ENCODE measurements around the gene TMEM156.
"Not testable (repeated sequence)": the region's sequence is repeated elsewhere in the genome, so short reads cannot be mapped to it uniquely, and the experiment has no call there.

Gene TMEM156

DNA sequence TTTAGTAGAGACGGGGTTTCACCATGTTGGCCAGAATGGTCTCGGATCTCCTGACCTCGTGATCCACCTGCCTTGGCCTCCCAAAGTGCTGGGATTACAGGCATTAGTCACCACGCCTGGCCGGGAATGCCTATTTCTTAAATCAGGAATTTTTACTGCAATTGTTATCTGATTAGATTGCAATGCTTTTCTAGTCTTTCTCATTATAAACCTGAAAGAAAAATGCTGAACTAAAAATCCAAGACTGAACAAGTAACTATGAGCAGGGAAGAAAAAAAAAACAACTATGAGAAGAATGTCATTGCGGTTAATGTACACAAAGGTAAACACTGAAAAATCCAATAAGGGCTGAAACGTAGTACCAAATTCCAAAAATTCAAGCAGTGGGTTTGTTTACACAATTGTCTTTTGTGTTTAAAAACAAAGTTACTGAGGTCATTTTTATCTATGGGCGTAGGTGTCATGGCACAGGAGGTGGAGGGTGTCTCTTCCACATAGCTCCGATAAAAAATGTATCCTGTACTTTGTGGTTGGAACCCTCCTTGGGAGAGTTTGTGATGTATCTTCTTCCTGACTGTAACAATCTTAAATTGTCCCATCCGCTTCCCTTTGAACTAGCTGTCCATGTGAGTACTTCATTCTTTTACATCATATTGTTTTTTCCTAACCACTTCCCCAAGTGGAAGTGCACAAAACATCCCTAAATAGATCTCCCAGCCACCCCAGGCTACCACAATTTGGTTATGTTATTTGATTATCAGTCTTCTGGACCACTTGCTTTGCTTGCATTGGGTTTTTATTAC is 11.1 kb upstream of the TMEM156 start:
- DNase-seq = no peak

DNA sequence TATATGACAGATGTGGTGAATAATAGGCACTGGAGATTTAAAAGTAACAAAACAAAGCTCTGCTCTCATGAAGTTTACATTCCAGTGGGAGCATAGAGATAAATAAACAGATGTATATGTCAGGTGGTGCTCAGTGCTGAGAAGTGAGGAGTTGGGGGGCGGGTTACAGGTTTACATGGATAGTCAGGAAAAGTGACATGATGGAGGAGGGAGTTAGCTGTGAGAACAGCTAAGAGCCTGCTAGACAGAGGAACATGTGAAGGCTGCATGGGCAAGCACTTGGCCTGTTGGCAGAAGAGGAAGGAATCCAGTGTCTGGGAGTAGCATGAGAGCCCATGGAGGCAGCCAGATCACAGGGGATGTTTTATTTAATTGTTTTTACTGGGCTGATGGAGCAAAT is 10.2 kb upstream of the TMEM156 start:
- no peak for DNase-seq

DNA sequence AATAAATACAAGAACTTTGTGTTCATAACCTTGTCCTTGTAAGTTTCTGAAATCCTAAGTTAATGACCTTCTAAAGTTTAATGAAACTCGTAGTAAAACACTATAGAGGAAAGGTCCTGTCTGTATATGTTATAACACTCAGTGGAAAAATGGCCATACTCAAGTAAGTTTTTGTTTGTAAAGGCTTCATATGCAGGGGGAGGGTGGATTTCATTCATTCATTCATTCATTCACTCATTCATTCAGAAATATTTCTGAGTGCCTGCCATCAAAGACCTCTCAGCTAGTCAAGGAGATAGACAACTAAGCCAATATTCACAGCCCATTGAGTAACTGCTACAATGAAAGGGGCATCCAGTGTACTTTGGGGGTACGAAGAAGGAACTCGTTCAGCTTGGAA is 6.9 kb upstream of the TMEM156 start:
- DNase-seq = no peak

DNA sequence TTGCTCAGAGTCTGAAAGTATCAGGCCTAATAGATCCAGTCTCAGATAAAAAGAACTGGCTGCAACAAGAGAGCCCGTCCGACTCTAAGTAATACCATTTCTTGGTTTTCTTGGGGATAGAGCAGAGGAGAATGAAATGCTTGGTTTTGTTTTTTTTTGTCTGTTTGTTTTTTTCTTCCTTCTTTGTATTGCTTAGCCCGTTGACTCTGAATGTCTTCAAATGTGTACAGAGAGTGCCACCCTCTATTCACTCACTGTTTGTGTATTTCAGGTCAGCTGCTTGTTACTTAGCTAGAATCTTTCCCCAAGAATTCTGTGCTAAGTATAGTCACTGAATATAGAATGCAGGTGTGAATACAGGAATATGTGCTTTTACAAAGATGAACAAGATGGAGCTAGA is 5.7 kb upstream of the TMEM156 start:
- DNase-seq = no peak

DNA sequence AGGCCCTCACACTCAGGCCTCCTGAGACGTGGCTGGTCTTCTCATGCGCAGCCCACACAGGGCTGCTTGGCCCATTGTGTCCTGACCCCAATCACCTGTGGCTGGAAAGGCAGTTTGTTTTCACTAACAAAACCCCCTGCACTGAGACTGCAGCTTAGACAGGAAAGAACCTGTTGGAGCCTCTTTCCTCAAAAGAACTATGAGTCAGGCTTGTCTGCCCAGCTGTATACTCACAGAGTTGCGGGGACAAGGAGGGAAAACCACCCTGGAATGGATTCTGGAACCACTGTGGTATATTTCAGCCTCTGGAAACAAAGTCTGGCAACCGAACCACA is 5.2 kb upstream of the TMEM156 start:
- DNase-seq = no peak

DNA sequence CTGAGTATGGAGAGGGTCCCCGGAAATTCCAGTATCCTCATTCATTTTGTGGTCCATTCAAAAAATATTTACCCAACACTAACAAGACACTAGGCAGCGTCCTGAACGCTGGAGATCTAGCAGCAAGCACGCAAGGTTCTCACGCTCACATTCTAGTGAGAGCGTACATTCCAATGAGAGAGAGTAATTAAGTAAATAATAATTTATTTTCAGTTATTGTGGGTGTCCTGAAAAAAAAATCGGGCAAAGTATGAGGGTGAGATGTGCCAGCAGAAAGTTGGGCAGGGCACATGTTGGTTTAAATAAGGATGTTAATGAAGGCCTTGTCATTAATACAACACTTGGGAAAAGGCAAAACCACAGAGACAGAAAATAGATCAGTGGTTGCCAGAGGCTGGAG is 4.0 kb upstream of the TMEM156 start:
- DNase-seq = no peak

DNA sequence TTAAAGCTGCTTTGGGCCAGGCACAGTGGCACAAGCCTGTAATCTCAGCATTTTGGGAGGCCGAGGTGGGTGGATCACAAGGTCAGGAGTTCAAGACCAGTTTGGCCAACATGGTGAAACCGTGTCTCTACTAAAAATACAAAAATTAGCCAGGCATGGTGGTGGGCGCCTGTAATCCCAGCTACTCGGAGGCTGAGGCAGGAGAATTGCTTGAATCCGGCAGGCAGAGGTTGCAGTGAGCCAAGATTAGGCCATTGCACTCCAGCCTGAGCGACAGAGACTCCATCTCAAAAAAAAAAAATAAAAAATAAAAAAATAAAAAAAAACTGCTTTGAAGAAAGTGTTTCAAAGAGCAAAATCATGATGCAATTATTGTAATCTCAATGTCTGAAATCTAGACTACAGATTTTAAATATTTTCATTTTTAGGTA is 604 bp downstream of the TMEM156 start:
- not testable (repeated sequence) for DNase-seq

DNA sequence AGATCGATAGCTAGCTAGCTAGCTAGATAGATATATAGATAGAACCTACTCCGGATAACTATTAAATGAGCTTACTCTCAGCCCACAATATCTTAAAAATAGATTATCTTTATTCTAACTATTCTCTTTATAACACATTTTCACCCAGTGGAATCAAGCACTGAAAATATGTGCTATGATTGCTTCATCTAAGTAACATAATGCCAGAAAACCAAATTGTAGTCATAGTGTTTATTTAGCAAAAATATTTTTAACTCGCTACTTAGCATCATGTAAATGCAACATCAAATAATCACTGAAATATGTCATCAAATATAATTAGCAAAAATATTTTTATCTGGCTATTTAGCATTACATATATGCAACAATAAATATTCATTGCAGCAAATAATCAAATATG is 1.5 kb downstream of the TMEM156 start:
- no peak for DNase-seq

DNA sequence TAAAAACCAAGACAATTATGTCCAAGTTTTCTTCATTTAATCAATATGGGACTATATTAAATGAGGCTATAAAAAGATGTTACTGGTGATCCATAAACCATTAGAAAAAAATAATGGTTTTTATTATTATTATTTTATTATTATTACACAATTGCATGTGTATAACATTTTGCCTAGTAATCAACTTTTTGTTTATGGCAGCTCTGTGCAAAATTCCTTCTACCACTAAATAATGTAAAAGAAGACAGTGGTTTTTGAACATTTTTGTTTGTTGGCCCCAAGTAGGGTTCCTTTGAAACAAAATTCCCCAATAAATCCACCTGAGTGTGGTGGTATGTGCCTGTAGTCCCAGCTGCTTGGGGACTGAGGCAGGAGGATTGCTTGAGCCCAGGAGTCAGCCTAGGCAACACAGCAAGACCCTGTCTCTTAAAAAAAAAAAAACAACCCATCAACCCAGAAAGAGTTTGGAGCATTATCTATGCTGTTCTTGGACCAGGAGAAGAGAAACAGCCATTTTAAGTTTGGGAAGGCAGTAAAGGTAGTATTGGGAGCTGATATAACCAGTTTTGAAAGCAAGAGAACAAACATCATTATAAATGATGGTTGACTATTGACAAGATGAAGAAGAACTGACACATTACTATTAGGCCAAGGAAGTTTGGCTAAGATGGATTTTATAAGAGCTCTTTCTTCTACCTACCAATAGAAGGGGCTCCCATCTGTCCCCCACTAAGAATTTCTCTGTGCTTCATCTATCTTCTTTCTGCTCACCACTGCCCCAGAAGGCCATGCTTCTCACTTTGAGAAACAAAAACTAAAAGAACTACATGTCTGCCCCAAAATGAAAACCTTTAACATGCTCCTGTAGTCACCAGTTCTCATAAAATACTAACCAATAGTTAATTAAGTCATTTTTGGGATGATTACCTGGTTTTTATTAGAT is 2.2 kb downstream of the TMEM156 start:
- no peak for DNase-seq

DNA sequence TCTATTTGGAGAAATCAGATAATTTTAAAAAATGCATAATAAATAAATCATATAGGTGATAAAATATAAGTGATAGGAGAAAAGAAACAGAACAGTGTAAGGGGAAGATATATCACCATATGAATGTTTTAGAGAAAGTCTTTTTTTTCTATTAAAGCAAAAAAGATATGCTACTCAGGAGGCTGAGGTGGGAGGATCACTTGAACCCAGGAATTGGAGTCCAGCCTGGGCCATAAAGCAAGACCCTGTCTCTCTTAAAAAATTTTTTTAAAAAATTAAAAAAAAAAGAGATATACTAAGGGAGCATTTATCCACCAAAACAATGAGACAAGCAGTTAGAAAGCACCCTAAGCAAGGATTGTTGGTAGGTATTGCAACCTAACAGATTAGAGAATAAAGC is 6.1 kb downstream of the TMEM156 start:
- no peak for DNase-seq

DNA sequence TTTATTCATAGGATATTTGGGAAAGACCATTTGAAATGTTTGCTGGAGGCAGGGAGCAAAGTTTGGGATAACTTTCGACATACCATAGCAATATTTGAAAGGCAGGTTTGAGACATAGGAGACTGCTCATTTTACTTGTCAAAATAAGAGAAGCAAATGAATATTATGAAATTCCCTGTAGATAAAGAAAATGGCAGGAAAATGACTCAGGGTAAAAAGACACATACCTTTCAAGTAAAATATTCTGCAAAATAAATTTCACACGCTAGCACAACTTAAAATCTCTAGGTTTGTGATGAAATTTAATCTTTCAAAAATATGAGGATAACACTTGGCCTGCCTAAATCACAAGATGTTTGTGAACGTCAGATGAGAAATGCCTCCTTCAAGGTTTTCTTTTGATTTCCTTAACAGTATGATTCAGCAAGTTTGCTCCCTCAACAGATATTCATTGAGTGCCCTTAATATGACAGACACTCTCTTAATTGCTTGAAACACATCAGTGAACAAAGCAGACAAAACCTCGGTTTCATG is 6.6 kb downstream of the TMEM156 start:
- no peak for DNase-seq

DNA sequence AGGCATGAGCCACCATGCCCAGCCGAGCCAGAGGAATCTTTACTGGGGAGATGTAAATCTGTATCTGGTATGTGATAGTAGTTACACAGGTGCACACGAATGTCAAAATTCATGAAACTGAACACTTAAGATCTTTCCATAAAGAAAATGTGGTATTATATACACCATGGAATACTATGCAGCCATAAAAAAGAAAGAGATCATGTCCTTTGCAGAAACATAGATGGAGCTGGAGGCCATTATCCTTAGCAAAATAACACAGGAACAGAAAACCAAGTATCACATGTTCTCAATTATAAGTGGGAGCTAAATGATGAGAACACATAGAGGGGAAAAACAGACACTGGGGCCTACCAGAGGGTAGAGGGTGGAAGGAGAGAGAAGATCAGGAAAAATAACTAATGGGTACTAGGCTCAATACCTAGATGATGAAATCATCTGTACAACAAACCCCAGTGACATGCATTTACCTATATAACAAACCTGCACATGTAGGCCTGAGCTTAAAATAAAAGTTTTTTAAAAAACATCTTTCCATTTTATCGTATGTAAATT is 7.8 kb downstream of the TMEM156 start:
- DNase-seq = no peak

DNA sequence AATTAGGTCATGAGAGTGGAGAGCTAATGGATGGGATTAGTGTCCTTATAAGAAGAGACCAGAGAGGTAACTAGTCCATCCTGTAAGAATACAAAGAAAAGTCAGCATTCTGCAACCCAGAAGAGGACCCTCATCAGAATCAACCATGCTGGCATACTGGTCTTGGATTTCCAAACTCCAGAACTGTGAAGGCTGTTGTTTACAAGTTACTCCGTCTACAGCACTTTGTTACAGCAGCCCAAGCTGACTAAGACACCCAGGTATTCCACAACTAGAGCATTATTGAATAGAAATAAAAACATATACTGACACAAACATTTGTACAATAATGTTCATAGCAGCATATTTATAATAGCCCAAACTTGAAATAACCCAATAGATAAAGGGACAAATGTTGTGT is 9.2 kb downstream of the TMEM156 start:
- no peak for DNase-seq

DNA sequence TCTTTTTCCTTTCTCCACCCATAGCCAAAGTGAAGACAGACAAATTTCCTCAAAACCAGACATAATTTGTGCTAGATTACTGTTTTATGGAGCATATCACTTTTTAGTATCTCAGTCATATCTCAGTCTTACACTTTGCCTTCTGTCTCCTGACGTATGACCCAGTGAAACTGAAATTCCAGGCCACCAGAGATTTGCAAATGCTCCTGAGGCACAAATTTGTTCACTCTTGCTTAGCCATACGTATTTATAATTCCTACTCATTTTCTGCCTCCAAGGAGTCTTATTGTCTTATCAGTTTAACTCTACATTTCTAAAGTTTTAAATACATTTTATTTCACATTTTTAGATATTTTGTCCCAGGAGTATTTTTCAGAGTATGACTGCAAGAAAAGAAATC is 10.0 kb downstream of the TMEM156 start:
- no peak for DNase-seq

DNA sequence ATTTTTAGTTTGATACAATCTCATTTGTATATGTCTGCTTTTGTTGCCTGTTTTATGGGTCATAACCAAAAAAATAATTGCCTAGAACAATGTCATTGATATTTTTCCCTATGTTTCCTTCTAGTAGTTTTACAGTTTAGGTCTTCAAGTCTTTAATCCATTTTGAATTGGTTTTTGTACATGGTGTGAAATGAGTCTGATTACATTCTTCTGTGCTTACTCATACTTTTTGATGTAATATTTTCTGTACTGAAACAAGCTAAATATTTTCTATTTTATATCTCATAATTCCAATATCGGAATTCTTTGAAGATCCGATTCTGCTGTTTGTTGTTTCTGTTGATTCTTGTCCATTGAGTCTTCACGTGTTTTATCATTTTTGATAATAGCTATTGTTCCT is 10.6 kb downstream of the TMEM156 start:
- DNase-seq = no peak

DNA sequence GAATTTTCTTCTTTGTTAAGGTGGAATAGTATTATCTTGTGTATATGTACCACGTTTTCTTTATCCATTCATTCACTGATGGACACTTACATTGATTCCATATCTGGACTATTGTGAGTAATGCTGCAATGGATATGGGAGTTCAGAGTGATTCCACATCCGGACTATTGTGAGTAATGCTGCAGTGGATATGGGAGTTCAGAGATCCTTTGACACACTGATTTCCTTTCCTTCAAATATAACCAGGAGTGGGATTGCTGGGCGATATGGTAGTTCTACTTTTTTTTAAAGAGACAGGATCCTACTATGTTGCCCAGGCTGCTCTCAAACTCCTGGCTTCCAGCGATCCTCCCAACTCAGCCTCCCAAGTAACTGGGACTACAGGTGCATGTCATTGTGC is 12.1 kb downstream of the TMEM156 start:
- no peak for DNase-seq

DNA sequence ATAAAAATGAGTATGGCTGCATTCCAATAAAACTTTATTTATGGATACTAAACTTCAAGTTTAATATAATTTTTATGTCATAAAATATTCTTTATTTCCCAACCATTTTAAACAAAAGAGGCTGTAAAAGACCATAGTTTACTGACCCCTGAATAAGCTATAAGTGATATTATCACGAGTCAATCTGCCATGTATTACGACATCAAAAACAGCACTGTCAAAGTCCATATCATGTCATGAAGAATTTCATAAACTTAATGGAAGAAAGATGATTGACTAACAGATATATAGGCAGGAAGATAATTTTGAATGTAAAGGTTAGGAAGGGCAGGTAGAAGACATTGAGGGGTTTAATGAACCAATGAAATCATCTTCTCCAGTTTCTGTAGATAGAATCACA is 18.2 kb downstream of the TMEM156 start:
- no peak for DNase-seq

DNA sequence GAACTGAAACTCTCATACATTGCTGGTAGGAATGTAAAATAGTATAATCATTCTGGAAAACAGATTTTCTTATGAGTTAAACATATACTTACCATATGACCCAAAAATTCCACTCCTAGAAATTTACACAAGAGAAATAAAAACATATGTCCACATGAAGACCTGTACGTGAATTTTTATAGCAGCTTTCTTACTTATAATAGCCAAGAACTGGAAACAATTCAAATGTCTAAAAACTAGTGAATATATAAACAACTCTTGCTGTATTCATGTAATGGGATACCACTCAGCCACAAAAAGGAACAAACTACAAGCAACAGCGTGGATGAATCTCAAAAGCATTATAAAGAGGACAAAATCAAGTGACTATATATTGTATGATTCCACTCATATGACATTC is 27.5 kb downstream of the TMEM156 start:
- DNase-seq = no peak

DNA sequence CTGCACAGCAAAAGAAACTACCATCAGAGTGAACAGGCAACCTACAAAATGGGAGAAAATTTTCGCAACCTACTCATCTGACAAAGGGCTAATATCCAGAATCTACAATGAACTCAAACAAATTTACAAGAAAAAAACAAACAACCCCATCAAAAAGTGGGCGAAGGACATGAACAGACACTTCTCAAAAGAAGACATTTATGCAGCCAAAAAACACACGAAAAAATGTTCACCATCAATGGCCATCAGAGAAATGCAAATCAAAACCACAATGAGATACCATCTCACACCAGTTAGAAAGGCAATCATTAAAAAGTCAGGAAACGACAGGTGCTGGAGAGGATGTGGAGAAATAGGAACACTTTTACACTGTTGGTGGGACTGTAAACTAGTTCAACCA is 30.2 kb downstream of the TMEM156 start:
- DNase-seq = not testable (repeated sequence)

DNA sequence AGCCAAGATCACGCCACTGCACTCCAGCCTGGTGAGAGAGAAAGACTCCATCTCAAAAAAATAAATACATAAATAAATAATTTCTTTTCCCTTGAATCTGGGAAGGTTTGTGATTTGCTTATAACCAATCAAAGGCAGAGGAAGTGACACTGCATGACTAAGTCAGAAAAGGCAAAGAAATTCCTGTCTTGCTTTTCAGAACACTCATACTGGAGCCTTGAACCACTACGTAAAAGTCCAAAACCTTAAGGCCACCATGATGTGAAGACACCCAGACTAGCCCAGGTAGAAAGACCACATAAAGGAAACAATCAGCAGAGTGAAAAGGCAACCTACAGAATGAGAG is 36.6 kb downstream of the TMEM156 start:
- DNase-seq = no peak

DNA sequence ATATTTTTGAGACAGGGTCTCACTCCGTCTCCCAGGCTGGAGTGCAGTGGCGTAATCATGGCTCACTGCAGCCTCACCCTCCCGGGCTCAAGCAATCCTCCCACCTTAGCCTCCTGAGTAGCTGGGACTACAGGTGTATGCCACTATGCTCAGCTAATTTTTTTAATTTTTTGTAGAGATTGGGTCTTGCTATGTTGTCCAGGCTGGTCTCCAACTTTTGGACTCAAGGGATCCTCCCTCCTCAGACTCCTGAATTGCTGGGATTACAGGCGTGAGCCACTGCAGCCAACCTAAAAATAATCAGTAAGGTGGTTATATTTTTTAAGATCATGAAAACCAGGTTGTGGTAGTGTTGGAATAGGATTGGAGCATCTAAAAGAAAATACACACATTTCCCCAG is 38.1 kb downstream of the TMEM156 start:
- DNase-seq = no peak

DNA sequence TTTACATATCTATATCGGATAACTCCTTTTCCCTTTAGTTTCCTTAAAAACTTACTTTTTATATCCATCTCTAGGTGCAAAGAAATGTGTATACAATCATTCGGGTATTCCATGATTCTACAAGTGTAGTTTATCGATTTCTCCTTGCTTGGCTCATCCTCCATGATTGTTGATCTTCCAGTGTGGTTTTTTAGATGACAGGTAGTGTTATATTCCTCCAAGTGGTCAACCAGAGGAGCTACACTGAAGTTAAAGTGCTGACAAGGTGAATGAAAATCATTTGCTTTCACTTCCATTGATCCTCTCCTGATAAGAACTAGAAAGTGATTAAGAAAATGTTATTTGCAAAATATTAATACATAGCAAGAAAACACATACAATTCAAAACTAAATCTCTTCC is 38.5 kb downstream of the TMEM156 start:
- no peak for DNase-seq

DNA sequence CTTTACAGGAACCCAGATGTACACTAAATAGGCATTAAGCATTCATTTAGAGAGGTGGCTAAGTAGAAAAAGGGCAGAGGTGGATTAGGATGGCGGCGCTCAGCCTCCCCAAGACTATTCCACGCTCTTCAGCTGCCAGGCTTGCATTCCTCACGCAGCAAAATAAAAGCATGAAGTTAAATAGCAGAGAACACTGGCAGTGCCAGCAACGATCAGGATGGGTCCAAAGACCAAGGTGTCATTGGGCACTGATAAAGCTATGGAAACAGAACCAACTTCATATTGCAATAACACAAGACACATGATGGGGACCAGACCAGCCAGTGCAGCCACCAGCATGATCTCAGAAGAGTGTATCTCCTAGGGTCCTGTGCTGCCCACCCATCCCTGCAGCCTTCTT is 42.0 kb downstream of the TMEM156 start:
- DNase-seq = no peak

DNA sequence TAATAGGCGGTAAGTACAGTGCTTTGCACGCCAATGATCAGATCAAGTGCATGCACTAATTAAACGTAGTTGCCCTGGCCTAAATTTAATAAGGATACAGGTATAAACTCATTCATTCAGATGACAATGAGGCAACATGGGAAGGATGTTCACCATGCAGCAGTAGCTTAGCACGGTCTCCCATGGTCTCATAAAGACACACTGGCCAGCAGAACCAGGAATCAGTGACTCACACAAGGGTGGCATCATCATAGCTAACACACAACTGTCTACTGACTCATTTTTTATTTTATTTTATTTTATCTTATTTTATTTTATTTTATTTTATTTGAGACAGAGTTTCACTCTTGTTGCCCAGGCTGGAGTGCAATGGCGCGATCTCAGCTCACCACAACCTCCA is 42.7 kb downstream of the TMEM156 start:
- DNase-seq = no peak
